Suprapubic skin (tissue), 4 donors: Measurements from ENCODE around the gene DNAI1.

Experiments used
- CTCF ChIP-seq, 2 donors: fragments of 200-600 bp in 1 of 2; fragments of 450-650 bp in 1 of 2; sonication (generic) in 1 of 2; IDR thresholded peaks; one replicate each; pipeline ENCODE4 v1.5.1; 2016 to 2019; ENCODE audit warnings: antibody characterized with exemption in 2 of 2, mild to moderate bottlenecking in 1 of 2, moderate library complexity in 1 of 2
- EP300 ChIP-seq: sonication (generic); formaldehyde crosslinking; IDR thresholded peaks from one replicate; pipeline ENCODE4 v1.6.1; 2017; ENCODE audit warnings: antibody characterized with exemption
- POLR2A ChIP-seq, 2 donors: fragments of 450-650 bp; IDR thresholded peaks; one replicate each; pipeline ENCODE4 v1.6.1; 2017; ENCODE audit warnings: antibody characterized with exemption in 2 of 2, mild to moderate bottlenecking in 2 of 2, moderate library complexity in 2 of 2
- POLR2AphosphoS5 ChIP-seq, 3 donors: sonication (generic); formaldehyde crosslinking; IDR thresholded peaks; one replicate each; pipeline ENCODE4 v1.6.1; 2017; ENCODE audit warnings: antibody characterized with exemption in 3 of 3

GRCh38 chr9:34546102-34546833, 87.7 kb downstream of the DNAI1 start:
- TF ChIP-seq CTCF (IDR thresholded peaks at IDR 0.05): no peak
- no peak for TF ChIP-seq POLR2A (IDR thresholded peaks at IDR 0.05)
- no peak for TF ChIP-seq EP300
- TF ChIP-seq POLR2AphosphoS5 (IDR thresholded peaks at IDR 0.05): no peak
